NT2/D1 (cell line): Measurements from ENCODE around the gene CPNE5.

Source experiments
- SUZ12 ChIP-seq: IDR thresholded peaks from 2 replicates; pipeline ENCODE4 v1.6.1; 2011; ENCODE audit not compliant: insufficient read length, insufficient read depth; ENCODE audit errors: extremely low read depth
- YY1 ChIP-seq: IDR thresholded peaks from 2 replicates; pipeline ENCODE4 v1.6.1; 2011; ENCODE audit not compliant: insufficient read length, insufficient read depth
- ZNF274 ChIP-seq: IDR thresholded peaks from 2 replicates; pipeline ENCODE4 v1.6.1; 2011; ENCODE audit warnings: mild to moderate bottlenecking, low read depth, low read length

- TF ChIP-seq ZNF274 (no peak), YY1 (no peak), SUZ12 (no peak)
Observed at GRCh38 chr6:36714511-36714910, 124.7 kb downstream of the CPNE5 start.
